Measurements from ENCODE around the gene DGKA.

DNA sequence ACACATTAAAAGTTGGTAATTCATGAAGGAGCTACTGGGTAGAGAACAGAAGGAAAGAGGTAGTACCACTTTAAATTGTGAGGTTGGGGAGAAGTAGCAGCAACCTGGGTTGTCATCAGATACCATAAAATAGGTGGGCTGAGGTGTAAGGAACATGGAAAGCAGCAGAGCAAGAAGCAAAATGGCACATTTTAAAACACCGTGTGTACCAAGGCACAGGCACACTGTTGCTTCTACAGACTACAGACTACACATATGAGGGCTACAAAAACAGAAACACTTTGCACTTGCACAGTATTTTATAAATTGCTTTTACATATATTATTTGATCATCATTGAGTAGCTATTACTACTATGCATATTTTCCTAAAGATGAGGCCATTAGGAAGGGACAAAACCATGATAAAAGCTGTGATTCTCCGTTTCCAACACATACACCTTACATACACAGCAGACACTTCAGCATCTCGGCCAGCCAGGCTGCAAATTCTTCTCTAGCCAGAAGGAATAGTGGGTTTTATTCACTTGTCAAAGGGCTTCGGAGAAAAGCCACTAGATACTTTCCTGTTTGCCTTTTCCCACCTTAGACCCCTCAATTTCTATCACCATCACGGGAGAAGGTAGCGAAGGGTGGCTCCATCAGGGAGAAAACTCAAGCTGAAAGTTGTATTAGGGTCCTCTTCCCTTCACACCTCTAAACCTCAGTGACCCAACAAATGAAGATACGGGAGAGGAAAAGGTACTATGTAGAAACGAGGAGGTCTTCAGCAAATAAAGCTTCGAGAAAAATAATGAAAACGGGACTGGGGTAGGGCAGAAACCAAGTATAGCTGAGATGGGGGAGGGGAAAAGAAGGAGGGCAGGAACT, 4.9 kb upstream of the DGKA start:
- TF ChIP-seq YY1 (IDR thresholded peaks at IDR 0.05; ENCODE audit: insufficient read depth, insufficient read length), result no peak
- no peak for TF ChIP-seq ZNF274 (IDR thresholded peaks at IDR 0.05; ENCODE audit: low read depth, low read length)
- no peak for TF ChIP-seq SUZ12 (IDR thresholded peaks at IDR 0.05; ENCODE audit: extremely low read depth, insufficient read depth, insufficient read length)

All from NT2/D1 (cell line).